Heart right ventricle (tissue), 16 donors: ENCODE results near the gene TLE2. TPM values are rescaled to one million over a fixed set of nuclear protein-coding genes. Genes with fewer than 3 reads are reported as not detected.

ENCODE experiments used
- ATAC-seq, 8 donors: fragments of 200-7000 bp; cut with Tn5 transposase; one replicate each; pipeline ENCODE4 v1.9.1; 2020; ENCODE audit warnings: mild to moderate bottlenecking in 8 of 8, moderate library complexity in 8 of 8, moderate number of reproducible peaks in 1 of 8
- DNase-seq, 2 donors: peaks; one replicate each; pipeline ENCODE4 v3.0.0-alpha.2; 2020
- H3K27ac ChIP-seq, 10 donors: fragments of 200-600 bp; sonication (generic) in 2 of 10; one replicate each; pipeline versions ENCODE4 v1.5.0 to v1.8.0; 2020 to 2022; ENCODE audit warnings: mild to moderate bottlenecking in 3 of 10
- H3K27me3 ChIP-seq, 7 donors: fragments of 200-600 bp; one replicate each; pipeline ENCODE4 v1.8.0; 2021 to 2022; ENCODE audit warnings: mild to moderate bottlenecking in 2 of 7
- H3K36me3 ChIP-seq, 9 donors: fragments of 200-600 bp; sonication (generic) in 1 of 9; one replicate each; pipeline versions ENCODE4 v1.5.0 to v1.8.0; 2020 to 2022; ENCODE audit warnings: mild to moderate bottlenecking in 2 of 9
- H3K4me1 ChIP-seq, 9 donors: fragments of 200-600 bp; sonication (generic) in 1 of 9; one replicate each; pipeline versions ENCODE4 v1.5.0 to v1.8.0; 2020 to 2022; ENCODE audit warnings: mild to moderate bottlenecking in 4 of 9
- H3K4me3 ChIP-seq, 10 donors: fragments of 200-600 bp; sonication (generic) in 2 of 10; one replicate each; pipeline versions ENCODE4 v1.5.0 to v1.8.0; 2020 to 2022; ENCODE audit warnings: mild to moderate bottlenecking in 7 of 10, moderate library complexity in 2 of 10
- H3K9me3 ChIP-seq, 11 donors: fragments of 200-600 bp in 10 of 11; sonication (generic) in 2 of 11; one replicate each; pipeline versions ENCODE4 v1.5.0 to v1.8.0; 2013 to 2022; ENCODE audit warnings: mild to moderate bottlenecking in 2 of 11, control low read depth in 1 of 11, moderate library complexity in 1 of 11
- CTCF ChIP-seq, 9 donors: fragments of 200-600 bp; sonication (generic) in 2 of 9; IDR thresholded peaks; one replicate each; pipeline versions ENCODE4 v1.5.0 to v1.8.0; 2021 to 2022; ENCODE audit warnings: antibody characterized with exemption in 9 of 9, mild to moderate bottlenecking in 5 of 9, moderate library complexity in 1 of 9
- WGBS, 2 donors: extraction: QIAGEN DNeasy Blood & Tissue Kit; methylation state at CpG; one replicate each; pipeline ENCODE4 v1.1.7; 2013; ENCODE audit warnings: inconsistent platforms in 1 of 2; 5-methylcytosine and 5-hydroxymethylcytosine counted together
- intact Hi-C, 10 donors: fragments of 100-400 bp; cut with DNase I; formaldehyde crosslinking; loops; one replicate each; pipeline versions ENCODE4 v1.11.1 to v1.14.2; 2022
- polyA plus RNA-seq, 2 donors: library from polyadenylated mRNA; stranded (reverse); fragments of 200-250 nt; gene quantifications; one replicate each; pipeline ENCODE4 v1.2.3, GENCODE V29; 2013
- total RNA-seq, 10 donors: library from RNA; stranded (reverse); fragmentation: NEBNext Ultra II Directional in 3 of 10; extraction: Animal tissue kit (Norgen Biotek cat#: 25700) in 3 of 10; gene quantifications; one replicate each; pipeline versions ENCODE4 v1.2.1 to v1.2.4, GENCODE V29; 2021 to 2023
- donor health status: Arrhythmogenic right ventricular cardiomyopathy.
- donor health status: ischemic (EF 13 %, LVEDD 7.1; RV severe dilation, severe dysfunction).
- donor health status: healthy with polysubstance abuse.
- donor health status: DM: no; HTN: yes; CAD: no.
- donor health status: DM: no; HTN: no; CAD: no.
- donor health status: ischemic (EF 25% LVEDD 6.9; RV normal size, moderate dysfunction).
- donor health status: ischemic (EF 25% LVEDD 5.7; RV mildly dilated, moderate dysfunction).
- donor health status: healthy.
- donor health status: DM: yes; HTN: yes; CAD: no.
- donor health status: Ischemic cardiomyopathy.
- donor health status: ischemic (EF 35%, LVEDD 5.7; RV mildly dilated, moderate dysfunction).
- donor health status: nonischemic (EF 11% LVEDD 7.7; RV severe dilation, severe dysfunction).
- donor health status: DM: yes; HTN: yes; CAD: no.
- donor health status: PGD.
- donor health status: ischemic (EF 29% LVEDD 5.4; RV normal size, mild dysfunction).
- donor health status: nonischemic (EF 23%, LVEDD 6.1; RV moderate dilation, normal function).

The TLE2 gene
- total and polyA plus RNA-seq, 12 donors = 28.2 to 64.5 (median 39.9) TPM

DNA sequence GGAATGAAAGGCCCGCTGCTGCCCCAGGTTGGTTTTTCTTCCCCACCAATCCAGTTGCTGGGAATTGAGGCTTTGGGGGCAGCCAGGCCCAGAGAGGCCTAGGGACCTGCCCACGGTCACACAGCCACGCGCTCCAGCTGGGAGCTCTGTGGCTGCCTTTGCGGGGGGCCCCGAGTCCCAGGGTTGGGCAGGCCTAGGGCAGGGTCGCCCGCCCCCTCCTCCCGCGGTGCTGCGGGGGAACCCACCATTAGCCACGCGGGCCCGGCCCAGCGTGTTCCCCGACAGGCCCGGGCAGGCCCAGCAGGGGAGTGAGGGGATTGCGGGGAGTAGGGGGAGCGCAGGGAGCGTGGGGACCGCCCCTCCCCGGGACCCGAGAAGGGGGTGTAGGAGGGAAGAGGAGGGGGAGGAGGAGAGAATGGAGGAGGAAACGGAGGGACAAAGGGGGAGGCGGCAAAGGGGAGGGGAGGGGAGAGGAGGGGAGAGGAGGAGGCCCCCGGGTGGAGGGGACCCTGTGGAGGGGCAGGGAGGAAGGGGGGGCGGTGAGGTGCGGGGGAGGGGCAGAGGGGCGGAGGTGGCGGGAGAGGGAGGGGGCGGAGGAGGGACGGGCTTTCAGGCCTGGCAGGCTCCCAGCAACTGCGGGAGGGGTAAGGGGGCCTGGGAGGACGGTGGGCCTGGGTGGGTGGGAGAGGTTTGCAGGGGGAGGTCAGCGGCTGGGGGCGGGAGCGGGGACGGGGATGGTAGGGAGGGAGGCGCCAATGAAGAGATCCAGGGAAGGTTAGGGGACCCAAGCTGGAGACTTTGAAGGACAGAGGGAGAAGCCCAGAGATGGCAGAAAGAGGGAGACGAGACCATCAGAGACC lies 12.9 kb upstream of the TLE2 start:
- intact Hi-C loops = no loop called here
- peak overlapping the region in 3 of 10 donors; percentile 10 to 21 (median 14) for H3K27ac ChIP-seq
- H3K9me3 ChIP-seq = no peaks in the 10 kb centered on the region
- ATAC-seq (no peak), DNase-seq (no peak)
- H3K27me3 ChIP-seq = peaks cover 0 to 15% (median 0%) of the 10 kb centered on the region in 7 donors
- no peaks in the 10 kb centered on the region for H3K36me3 ChIP-seq
- H3K4me3 ChIP-seq = peak overlapping the region in 3 of 10 donors; percentile 2 to 26 (median 23)
- WGBS, 2 donors = 21 to 28% methylated on average over 20 to 39 of the region's 40 CpGs
- H3K4me1 ChIP-seq = peaks cover 0 to 13% (median 5%) of the 10 kb centered on the region in 9 donors
- no peak for TF ChIP-seq CTCF (IDR thresholded peaks at IDR 0.05)

GRCh38 chr19:3041327-3041726 lies 12.2 kb upstream of the TLE2 start:
- ATAC-seq (no peak), DNase-seq (no peak)
- TF ChIP-seq CTCF (IDR thresholded peaks at IDR 0.05) = no peak
- WGBS, 2 donors = 78 to 86% methylated on average over 12 of the region's 12 CpGs
- intact Hi-C loops = no loop called here
- Histone ChIP-seq H3K4me1 (peaks cover 0 to 20% (median 11%) of the 10 kb centered on the region in 9 donors), H3K4me3 (no peak overlapping the region), H3K36me3 (no peaks in the 10 kb centered on the region), H3K27ac (no peak overlapping the region), H3K9me3 (no peaks in the 10 kb centered on the region), H3K27me3 (peaks cover 0 to 15% (median 0%) of the 10 kb centered on the region in 7 donors)

DNA sequence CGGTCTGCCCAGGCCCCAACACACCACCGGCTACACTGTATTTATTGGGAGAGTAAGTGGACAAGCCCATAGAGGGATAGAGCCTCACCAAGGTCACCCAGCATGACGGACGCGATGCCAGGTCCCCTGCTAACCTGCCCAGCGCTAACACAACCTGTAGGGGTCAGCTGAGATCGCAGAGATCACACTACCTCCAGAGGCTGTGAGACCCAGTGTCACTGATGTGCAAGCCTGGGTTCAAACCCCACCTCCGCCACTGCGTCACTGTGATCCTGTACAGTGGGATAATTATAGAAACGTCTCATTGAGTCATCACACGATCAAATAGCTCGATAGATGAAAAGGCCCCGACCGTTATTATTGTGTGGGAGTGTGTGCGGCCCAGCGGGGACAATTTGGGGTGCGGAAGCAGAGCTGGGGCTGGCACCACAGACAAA lies 10.6 kb upstream of the TLE2 start:
- H3K27ac ChIP-seq = peak overlapping the region in 1 of 10 donors; percentile 1

More for the DNA sequence above, 10.6 kb upstream of the TLE2 start:
- peaks cover 6 to 32% (median 20%) of the 10 kb centered on the region in 9 donors for H3K4me1 ChIP-seq
- DNase-seq (no peak), ATAC-seq (no peak)
- intact Hi-C loops = loop anchor here in 5 of 10 donors (5.0 to 10.0 kb wide), 6 partner anchors 53 to 87 kb away; partner anchors contain the start of genes GNA11 (in 1 of the 5) and TLE6 (in 1 of the 5)
- H3K4me3 ChIP-seq = no peak overlapping the region
- peaks cover 0 to 15% (median 0%) of the 10 kb centered on the region in 7 donors for H3K27me3 ChIP-seq
- H3K9me3 ChIP-seq = no peaks in the 10 kb centered on the region
- no peak for TF ChIP-seq CTCF (IDR thresholded peaks at IDR 0.05)
- H3K36me3 ChIP-seq = no peaks in the 10 kb centered on the region
- 61 to 62% methylated on average over 17 of the region's 17 CpGs for WGBS, 2 donors
